Ishikawa (cell line): Measurements from ENCODE around the gene CEP120.

Experiments
- CEBPB ChIP-seq: IDR thresholded peaks from 2 replicates; pipeline ENCODE4 v1.6.1; 2012
- CREB1 ChIP-seq: IDR thresholded peaks from 2 replicates; pipeline ENCODE4 v1.6.1; 2012; ENCODE audit warnings: low read depth
- EGR1 ChIP-seq: IDR thresholded peaks from 2 replicates; pipeline ENCODE4 v1.6.1; 2012
- EP300 ChIP-seq: IDR thresholded peaks from 2 replicates; pipeline ENCODE4 v1.6.1; 2012; ENCODE audit warnings: borderline replicate concordance
- FOXM1 ChIP-seq: IDR thresholded peaks from 2 replicates; pipeline ENCODE4 v1.6.1; 2012; ENCODE audit warnings: low read depth, borderline replicate concordance
- MAX ChIP-seq: IDR thresholded peaks from 2 replicates; pipeline ENCODE4 v1.6.1; 2012
- NFIC ChIP-seq: IDR thresholded peaks from 2 replicates; pipeline ENCODE4 v1.6.1; 2012
- RAD21 ChIP-seq: IDR thresholded peaks from 2 replicates; pipeline ENCODE4 v1.6.1; 2012; ENCODE audit warnings: low read depth
- REST ChIP-seq: IDR thresholded peaks from 2 replicates; pipeline ENCODE4 v1.6.1; 2012; ENCODE audit warnings: low read depth, mild to moderate bottlenecking
- TAF1 ChIP-seq: IDR thresholded peaks from 2 replicates; pipeline ENCODE4 v1.6.1; 2012; ENCODE audit warnings: low read depth, mild to moderate bottlenecking
- TCF12 ChIP-seq: IDR thresholded peaks from 2 replicates; pipeline ENCODE4 v1.6.1; 2012; ENCODE audit warnings: low read depth
- TEAD4 ChIP-seq: IDR thresholded peaks from 2 replicates; pipeline ENCODE4 v1.6.1; 2012
- USF1 ChIP-seq: IDR thresholded peaks from 2 replicates; pipeline ENCODE4 v1.6.1; 2012
- YY1 ChIP-seq: IDR thresholded peaks from 2 replicates; pipeline ENCODE4 v1.6.1; 2012; ENCODE audit warnings: low read depth
- ZBTB7A ChIP-seq: IDR thresholded peaks from 2 replicates; pipeline ENCODE4 v1.6.1; 2012; ENCODE audit warnings: low read depth

Gene CEP120

GRCh38 chr5:123438244-123438643 lies 15.0 kb upstream of the CEP120 start:
- TF ChIP-seq RAD21: no peak
- TF ChIP-seq MAX: no peak
- TF ChIP-seq YY1: no peak
- no peak for TF ChIP-seq TCF12
- TF ChIP-seq ZBTB7A: no peak
- TF ChIP-seq REST: no peak
- TF ChIP-seq TEAD4: no peak
- no peak for TF ChIP-seq NFIC
- no peak for TF ChIP-seq EGR1
- TF ChIP-seq CREB1: no peak
- TF ChIP-seq TAF1: no peak
- no peak for TF ChIP-seq FOXM1
- TF ChIP-seq EP300: no peak
- no peak for TF ChIP-seq USF1
- no peak for TF ChIP-seq CEBPB

- no peak for TF ChIP-seq REST
- no peak for TF ChIP-seq USF1
- TF ChIP-seq RAD21: no peak
- TF ChIP-seq TCF12: no peak
- no peak for TF ChIP-seq TEAD4
These were observed 13.0 kb upstream of the CEP120 start for GRCh38 chr5:123436201-123436600.

GRCh38 chr5:123434796-123435195 lies 11.6 kb upstream of the CEP120 start:
- TF ChIP-seq TAF1 (no peak), EGR1 (no peak), NFIC (no peak), RAD21 (no peak), TCF12 (no peak), CEBPB (no peak), MAX (no peak), USF1 (no peak), TEAD4 (no peak)

- TF ChIP-seq EGR1: no peak
- no peak for TF ChIP-seq ZBTB7A
- no peak for TF ChIP-seq TEAD4
- no peak for TF ChIP-seq RAD21
- TF ChIP-seq USF1: no peak
- TF ChIP-seq YY1: no peak
- TF ChIP-seq TAF1: no peak
- TF ChIP-seq CEBPB: no peak
- TF ChIP-seq MAX: no peak
- no peak for TF ChIP-seq FOXM1
- TF ChIP-seq CREB1: no peak
- no peak for TF ChIP-seq NFIC
These were observed 10.4 kb upstream of the CEP120 start for GRCh38 chr5:123433596-123433995.

- TF ChIP-seq CREB1 (no peak), ZBTB7A (no peak), TAF1 (no peak), TCF12 (no peak), TEAD4 (no peak), REST (no peak), USF1 (no peak), NFIC (no peak), MAX (no peak), RAD21 (no peak), EGR1 (no peak), EP300 (no peak), FOXM1 (no peak), YY1 (no peak), CEBPB (no peak)
These were observed 6.8 kb upstream of the CEP120 start for GRCh38 chr5:123429993-123430392.
